DOHH2 (cell line): Measurements from ENCODE around the gene LCN9.

Experiments
- EZH2phosphoT487 ChIP-seq: fragments of 200-600 bp; sonication (generic); IDR thresholded peaks from 2 replicates; pipeline ENCODE4 v1.6.1; 2017; ENCODE audit warnings: borderline replicate concordance, mild to moderate bottlenecking, antibody characterized with exemption, low read length, moderate library complexity, mixed read lengths
- TF ChIP-seq, protein P1 (sequence below): fragments of 200-600 bp; sonication (generic); IDR thresholded peaks from one replicate; pipeline ENCODE4 v1.5.1; 2014; ENCODE audit warnings: antibody characterized with exemption, mild to moderate bottlenecking, low read depth, low read length; ENCODE audit not compliant: poor library complexity, severe bottlenecking

DNA sequence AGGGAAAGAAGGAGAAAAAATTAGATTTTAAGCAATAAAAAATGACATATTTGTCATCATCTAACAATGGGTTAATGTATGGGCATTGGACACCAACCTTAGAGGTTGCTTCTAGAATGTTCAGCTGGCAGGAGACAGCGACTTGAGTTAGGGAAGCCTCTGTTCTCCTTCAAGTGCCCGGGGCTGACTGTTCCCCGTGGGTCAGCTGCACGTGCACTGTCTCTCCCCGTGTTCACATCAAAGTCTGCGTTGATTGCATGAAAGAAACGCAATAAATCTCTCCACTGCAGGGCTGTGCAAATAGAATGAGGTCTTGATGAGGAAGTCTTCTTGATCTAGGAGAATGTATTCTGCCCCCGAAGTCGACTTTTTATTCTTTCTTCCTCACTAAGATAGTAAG is 23.9 kb upstream of the LCN9 start, which contains the start of gene GLT6D1:
- TF ChIP-seq, protein P1, sequence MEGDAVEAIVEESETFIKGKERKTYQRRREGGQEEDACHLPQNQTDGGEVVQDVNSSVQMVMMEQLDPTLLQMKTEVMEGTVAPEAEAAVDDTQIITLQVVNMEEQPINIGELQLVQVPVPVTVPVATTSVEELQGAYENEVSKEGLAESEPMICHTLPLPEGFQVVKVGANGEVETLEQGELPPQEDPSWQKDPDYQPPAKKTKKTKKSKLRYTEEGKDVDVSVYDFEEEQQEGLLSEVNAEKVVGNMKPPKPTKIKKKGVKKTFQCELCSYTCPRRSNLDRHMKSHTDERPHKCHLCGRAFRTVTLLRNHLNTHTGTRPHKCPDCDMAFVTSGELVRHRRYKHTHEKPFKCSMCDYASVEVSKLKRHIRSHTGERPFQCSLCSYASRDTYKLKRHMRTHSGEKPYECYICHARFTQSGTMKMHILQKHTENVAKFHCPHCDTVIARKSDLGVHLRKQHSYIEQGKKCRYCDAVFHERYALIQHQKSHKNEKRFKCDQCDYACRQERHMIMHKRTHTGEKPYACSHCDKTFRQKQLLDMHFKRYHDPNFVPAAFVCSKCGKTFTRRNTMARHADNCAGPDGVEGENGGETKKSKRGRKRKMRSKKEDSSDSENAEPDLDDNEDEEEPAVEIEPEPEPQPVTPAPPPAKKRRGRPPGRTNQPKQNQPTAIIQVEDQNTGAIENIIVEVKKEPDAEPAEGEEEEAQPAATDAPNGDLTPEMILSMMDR: no peak
- no peak for TF ChIP-seq EZH2phosphoT487
